ENCODE results near the gene CIAO3.

CIAO3 gene

GRCh38 chr16:712740-713250, 28.0 kb downstream of the CIAO3 start (continued):
- TF ChIP-seq ZNF660 (tag by site-specific recombination; IDR thresholded peaks at IDR 0.05) (peak; percentile 89), BCL11B (tag by site-specific recombination; IDR thresholded peaks at IDR 0.05; ENCODE audit: low read depth) (0 out of 2 replicates have a peak, but pooled peaks have one; percentile 78), EGR2 (tag by site-specific recombination; IDR thresholded peaks at IDR 0.05; ENCODE audit: low read depth) (peak; percentile 86), ZBTB26 (tag by site-specific recombination; optimal IDR thresholded peaks at IDR 0.05) (peak; percentile 28), ZNF2 (tag by site-specific recombination; IDR thresholded peaks at IDR 0.05) (peak; percentile 97), KLF17 (tag by site-specific recombination; IDR thresholded peaks at IDR 0.05) (peak; percentile 78; the same call in 1 of the 2 replicates), KLF9 (tag by site-specific recombination; IDR thresholded peaks at IDR 0.05; ENCODE audit: low read depth) (peak; percentile 86), BCL11A (tag by site-specific recombination; IDR thresholded peaks at IDR 0.05; ENCODE audit: low read depth) (peak; percentile 78; the same call in 1 of the 2 replicates), ZBTB17 (tag by site-specific recombination; IDR thresholded peaks at IDR 0.05) (peak; percentile 84), SP3 (tag by site-specific recombination; IDR thresholded peaks at IDR 0.05) (peak; percentile 56), ZNF391 (tag by site-specific recombination; IDR thresholded peaks at IDR 0.05; ENCODE audit: borderline replicate concordance, low read depth) (0 out of 2 replicates have a peak, but pooled peaks have one; percentile 57), ZNF24 (tag by site-specific recombination; IDR thresholded peaks at IDR 0.05) (peak; percentile 80; the same call in 1 of the 2 replicates), ZEB2 (tag by site-specific recombination; IDR thresholded peaks at IDR 0.05) (peak; percentile 73; the same call in 1 of the 2 replicates), GLIS1 (tag by site-specific recombination; IDR thresholded peaks at IDR 0.05) (peak; percentile 48; the same call in 1 of the 2 replicates), IKZF3 (tag by site-specific recombination; IDR thresholded peaks at IDR 0.05) (peak; percentile 70), ZNF692 (tag by site-specific recombination; IDR thresholded peaks at IDR 0.05) (0 out of 2 replicates have a peak, but pooled peaks have one; percentile 5), OSR2 (tag by site-specific recombination; IDR thresholded peaks at IDR 0.05) (peak; percentile 29; the same call in 1 of the 2 replicates), ZNF76 (tag by site-specific recombination; IDR thresholded peaks at IDR 0.05; ENCODE audit: borderline replicate concordance, low read depth) (0 out of 2 replicates have a peak, but pooled peaks have one; percentile 35), ZNF394 (tag by site-specific recombination; IDR thresholded peaks at IDR 0.05; ENCODE audit: borderline replicate concordance) (peak; percentile 78; the same call in 1 of the 2 replicates), ZNF366 (tag by site-specific recombination; conservative IDR thresholded peaks at IDR 0.05) (peak; percentile 91), SP7 (tag by site-specific recombination; IDR thresholded peaks at IDR 0.05) (peak; percentile 84), ZFP69B (tag by site-specific recombination; IDR thresholded peaks at IDR 0.05) (peak; percentile 71), KLF8 (tag by site-specific recombination; IDR thresholded peaks at IDR 0.05) (peak; percentile 81), ZBTB8A (tag by site-specific recombination; IDR thresholded peaks at IDR 0.05) (peak; percentile 87), ZNF580 (tag by site-specific recombination; IDR thresholded peaks at IDR 0.05) (peak; percentile 90), ZFHX2 (tag by site-specific recombination; conservative IDR thresholded peaks at IDR 0.05) (peak; percentile 92), KLF16 (tag by site-specific recombination; IDR thresholded peaks at IDR 0.05) (peak; percentile 65; the same call in 1 of the 2 replicates), ZNF324 (tag by site-specific recombination; IDR thresholded peaks at IDR 0.05) (peak; percentile 83), ZNF146 (tag by site-specific recombination; IDR thresholded peaks at IDR 0.05) (peak; percentile 49; the same call in 1 of the 2 replicates)
- TF ChIP-seq, protein P1, sequence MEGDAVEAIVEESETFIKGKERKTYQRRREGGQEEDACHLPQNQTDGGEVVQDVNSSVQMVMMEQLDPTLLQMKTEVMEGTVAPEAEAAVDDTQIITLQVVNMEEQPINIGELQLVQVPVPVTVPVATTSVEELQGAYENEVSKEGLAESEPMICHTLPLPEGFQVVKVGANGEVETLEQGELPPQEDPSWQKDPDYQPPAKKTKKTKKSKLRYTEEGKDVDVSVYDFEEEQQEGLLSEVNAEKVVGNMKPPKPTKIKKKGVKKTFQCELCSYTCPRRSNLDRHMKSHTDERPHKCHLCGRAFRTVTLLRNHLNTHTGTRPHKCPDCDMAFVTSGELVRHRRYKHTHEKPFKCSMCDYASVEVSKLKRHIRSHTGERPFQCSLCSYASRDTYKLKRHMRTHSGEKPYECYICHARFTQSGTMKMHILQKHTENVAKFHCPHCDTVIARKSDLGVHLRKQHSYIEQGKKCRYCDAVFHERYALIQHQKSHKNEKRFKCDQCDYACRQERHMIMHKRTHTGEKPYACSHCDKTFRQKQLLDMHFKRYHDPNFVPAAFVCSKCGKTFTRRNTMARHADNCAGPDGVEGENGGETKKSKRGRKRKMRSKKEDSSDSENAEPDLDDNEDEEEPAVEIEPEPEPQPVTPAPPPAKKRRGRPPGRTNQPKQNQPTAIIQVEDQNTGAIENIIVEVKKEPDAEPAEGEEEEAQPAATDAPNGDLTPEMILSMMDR (tag by site-specific recombination; IDR thresholded peaks at IDR 0.05): peak; percentile 73
- TF ChIP-seq, protein P2, sequence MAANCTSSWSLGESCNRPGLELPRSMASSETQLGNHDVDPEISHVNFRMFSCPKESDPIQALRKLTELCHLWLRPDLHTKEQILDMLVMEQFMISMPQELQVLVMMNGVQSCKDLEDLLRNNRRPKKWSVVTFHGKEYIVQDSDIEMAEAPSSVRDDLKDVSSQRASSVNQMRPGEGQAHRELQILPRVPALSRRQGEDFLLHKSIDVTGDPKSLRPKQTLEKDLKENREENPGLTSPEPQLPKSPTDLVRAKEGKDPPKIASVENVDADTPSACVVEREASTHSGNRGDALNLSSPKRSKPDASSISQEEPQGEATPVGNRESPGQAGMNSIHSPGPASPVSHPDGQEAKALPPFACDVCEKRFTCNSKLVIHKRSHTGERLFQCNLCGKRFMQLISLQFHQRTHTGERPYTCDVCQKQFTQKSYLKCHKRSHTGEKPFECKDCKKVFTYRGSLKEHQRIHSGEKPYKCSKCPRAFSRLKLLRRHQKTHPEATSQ (tag by site-specific recombination; IDR thresholded peaks at IDR 0.05): peak; percentile 55; the same call in 1 of the 2 replicates
- TF ChIP-seq, protein P3, sequence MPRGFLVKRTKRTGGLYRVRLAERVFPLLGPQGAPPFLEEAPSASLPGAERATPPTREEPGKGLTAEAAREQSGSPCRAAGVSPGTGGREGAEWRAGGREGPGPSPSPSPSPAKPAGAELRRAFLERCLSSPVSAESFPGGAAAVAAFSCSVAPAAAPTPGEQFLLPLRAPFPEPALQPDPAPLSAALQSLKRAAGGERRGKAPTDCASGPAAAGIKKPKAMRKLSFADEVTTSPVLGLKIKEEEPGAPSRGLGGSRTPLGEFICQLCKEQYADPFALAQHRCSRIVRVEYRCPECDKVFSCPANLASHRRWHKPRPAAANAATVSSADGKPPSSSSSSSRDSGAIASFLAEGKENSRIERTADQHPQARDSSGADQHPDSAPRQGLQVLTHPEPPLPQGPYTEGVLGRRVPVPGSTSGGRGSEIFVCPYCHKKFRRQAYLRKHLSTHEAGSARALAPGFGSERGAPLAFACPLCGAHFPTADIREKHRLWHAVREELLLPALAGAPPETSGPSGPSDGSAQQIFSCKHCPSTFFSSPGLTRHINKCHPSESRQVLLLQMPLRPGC (tag by site-specific recombination; IDR thresholded peaks at IDR 0.05): peak; percentile 50; the same call in 1 of the 2 replicates
